Breast epithelium (tissue), 3 donors: Measurements from ENCODE around the gene C1QTNF2.

Source experiments
- POLR2A ChIP-seq: fragments of 450-650 bp; IDR thresholded peaks from one replicate; pipeline ENCODE4 v1.6.1; 2016; ENCODE audit warnings: antibody characterized with exemption, mild to moderate bottlenecking, moderate library complexity
- POLR2AphosphoS5 ChIP-seq, 3 donors: sonication (generic); formaldehyde crosslinking; IDR thresholded peaks; one replicate each; pipeline ENCODE4 v1.6.1; 2017; ENCODE audit warnings: antibody characterized with exemption in 3 of 3
- TF ChIP-seq, protein P1 (sequence below), 3 donors: fragments of 450-650 bp; IDR thresholded peaks; one replicate each; pipeline ENCODE4 v1.5.1; 2016 to 2017; ENCODE audit warnings: antibody characterized with exemption in 3 of 3, mild to moderate bottlenecking in 3 of 3, moderate library complexity in 3 of 3

DNA sequence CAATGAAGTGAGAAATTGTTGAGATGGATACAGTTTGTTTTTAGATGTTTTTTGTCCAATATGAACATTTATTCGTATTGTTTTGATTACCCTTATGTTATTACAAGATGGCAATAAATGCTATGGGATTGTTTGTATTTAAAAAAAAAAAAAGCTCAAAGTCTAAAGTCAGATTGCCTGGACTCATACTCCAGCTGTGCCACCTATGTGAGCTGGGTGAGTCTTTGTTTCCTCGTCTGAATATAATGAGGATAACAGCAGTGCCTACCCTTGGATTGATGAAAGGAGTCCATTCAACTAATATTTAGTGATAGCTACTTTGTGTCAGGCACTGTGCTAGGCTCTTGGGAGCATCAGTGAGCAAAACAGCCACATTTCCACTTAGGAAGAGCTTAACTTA, 43.4 kb downstream of the C1QTNF2 start:
- TF ChIP-seq POLR2AphosphoS5 (IDR thresholded peaks at IDR 0.05) (no peak), POLR2A (no peak)
- TF ChIP-seq, protein P1, sequence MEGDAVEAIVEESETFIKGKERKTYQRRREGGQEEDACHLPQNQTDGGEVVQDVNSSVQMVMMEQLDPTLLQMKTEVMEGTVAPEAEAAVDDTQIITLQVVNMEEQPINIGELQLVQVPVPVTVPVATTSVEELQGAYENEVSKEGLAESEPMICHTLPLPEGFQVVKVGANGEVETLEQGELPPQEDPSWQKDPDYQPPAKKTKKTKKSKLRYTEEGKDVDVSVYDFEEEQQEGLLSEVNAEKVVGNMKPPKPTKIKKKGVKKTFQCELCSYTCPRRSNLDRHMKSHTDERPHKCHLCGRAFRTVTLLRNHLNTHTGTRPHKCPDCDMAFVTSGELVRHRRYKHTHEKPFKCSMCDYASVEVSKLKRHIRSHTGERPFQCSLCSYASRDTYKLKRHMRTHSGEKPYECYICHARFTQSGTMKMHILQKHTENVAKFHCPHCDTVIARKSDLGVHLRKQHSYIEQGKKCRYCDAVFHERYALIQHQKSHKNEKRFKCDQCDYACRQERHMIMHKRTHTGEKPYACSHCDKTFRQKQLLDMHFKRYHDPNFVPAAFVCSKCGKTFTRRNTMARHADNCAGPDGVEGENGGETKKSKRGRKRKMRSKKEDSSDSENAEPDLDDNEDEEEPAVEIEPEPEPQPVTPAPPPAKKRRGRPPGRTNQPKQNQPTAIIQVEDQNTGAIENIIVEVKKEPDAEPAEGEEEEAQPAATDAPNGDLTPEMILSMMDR (IDR thresholded peaks at IDR 0.05), result no peak
